ENCODE data around the gene THADA. TPM values are rescaled to one million over a fixed set of nuclear protein-coding genes. Genes with fewer than 3 reads are reported as not detected.
A peak's percentile ranks its signal among the peaks of the same experiment; 100 is the strongest.

The THADA gene
- total RNA-seq, 6 donors from 2014 or later, result 23.6 to 57.5 (median 37.3) TPM

DNA sequence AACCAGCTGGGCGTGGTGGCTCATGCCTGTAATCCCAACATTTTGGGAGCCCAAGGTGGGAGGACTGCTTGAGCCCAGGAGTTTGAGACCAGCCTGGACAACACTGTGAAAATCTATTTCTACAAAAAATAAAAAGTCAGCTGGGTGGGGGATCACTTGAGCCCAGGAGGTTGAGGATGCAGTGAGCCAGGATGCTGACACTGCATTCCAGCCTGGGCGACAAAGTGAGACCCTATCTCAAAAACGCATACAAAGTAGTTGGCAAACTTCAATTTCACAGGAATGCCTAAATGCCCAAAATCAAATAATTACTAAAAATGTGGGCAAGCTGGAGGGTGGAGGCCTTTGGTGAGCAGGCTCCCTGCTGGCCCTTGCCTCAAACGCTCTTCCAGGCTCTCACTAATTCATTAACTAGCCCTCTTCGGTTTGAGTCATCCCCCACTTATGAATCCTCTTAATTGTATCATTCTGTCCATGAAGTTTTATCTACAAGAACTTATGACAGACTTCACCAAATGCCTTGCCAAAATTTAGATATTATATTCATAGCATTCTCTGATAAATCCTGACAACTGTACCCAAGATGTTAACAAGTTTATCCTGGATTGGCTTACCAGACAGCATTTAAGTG, 300.8 kb downstream of the THADA start:
- TF ChIP-seq, protein P1, sequence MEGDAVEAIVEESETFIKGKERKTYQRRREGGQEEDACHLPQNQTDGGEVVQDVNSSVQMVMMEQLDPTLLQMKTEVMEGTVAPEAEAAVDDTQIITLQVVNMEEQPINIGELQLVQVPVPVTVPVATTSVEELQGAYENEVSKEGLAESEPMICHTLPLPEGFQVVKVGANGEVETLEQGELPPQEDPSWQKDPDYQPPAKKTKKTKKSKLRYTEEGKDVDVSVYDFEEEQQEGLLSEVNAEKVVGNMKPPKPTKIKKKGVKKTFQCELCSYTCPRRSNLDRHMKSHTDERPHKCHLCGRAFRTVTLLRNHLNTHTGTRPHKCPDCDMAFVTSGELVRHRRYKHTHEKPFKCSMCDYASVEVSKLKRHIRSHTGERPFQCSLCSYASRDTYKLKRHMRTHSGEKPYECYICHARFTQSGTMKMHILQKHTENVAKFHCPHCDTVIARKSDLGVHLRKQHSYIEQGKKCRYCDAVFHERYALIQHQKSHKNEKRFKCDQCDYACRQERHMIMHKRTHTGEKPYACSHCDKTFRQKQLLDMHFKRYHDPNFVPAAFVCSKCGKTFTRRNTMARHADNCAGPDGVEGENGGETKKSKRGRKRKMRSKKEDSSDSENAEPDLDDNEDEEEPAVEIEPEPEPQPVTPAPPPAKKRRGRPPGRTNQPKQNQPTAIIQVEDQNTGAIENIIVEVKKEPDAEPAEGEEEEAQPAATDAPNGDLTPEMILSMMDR (IDR thresholded peaks at IDR 0.05), result no peak
- no peak for TF ChIP-seq POLR2A (IDR thresholded peaks at IDR 0.05)
- peaks cover 12 to 24% (median 14%) of the 10 kb centered on the region in 4 donors for H3K4me1 ChIP-seq
- peaks cover 0 to 17% (median 5%) of the 10 kb centered on the region in 4 donors for H3K36me3 ChIP-seq
- H3K4me3 ChIP-seq, result no peak overlapping the region
- DNase-seq (no peak), ATAC-seq (ENCODE audit: low FRiP score in 2 of 2) (peak in 1 of 2 donors; percentile 49)
- WGBS, 2 donors, result 90% methylated on average over 5 of the region's 5 CpGs
- H3K27ac ChIP-seq, result peak overlapping the region in 3 of 4 donors; percentile 64 to 77 (median 72)
- H3K27me3 ChIP-seq, result no peaks in the 10 kb centered on the region
- H3K9me3 ChIP-seq, result no peaks in the 10 kb centered on the region

DNA sequence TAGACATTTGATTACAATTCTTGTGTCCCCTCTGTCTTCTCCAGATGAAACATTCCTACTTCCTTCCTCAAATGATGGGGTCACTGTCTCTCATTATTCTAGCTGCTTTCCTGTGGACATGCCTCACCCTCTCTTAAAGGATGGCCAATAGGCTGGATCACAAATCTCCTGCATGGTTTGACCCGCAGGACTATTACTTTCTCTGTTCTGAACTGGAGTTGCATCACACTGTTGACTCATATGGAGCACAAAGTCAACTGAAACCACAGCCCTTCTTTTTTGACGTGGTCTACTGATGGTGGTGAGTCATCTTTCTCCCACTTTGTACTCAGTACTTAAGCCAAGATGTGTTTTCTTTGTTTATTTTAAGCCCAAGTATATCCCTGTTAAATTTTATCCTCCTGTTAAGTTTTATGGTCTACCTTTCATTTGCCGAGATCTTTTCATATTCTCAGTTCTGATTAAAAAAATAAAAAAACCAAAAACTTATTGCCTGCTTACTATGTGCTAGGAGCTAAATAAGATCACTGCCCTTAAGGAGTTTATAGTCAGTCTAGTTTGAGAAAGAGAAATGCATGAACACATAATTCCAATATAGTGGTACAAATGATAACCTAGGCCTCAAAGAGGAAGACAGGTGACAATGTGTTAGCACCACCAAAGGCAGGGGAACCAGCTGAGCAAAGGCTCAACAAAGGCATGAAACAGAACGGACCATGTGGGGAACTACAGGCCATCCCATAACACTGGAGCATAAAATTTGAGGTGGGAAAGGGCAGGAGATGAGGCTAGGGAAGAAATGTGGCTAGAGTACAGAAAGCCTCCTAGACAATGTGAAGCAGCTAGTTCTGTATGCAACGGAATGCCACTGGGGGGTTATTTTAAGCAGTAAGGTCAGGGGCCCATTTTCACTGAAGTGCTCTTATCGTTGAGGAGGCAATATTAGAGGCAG, 301.8 kb downstream of the THADA start:
- Histone ChIP-seq H3K9me3 (no peaks in the 10 kb centered on the region), H3K27me3 (no peaks in the 10 kb centered on the region), H3K36me3 (peaks cover 0 to 17% (median 5%) of the 10 kb centered on the region in 4 donors), H3K27ac (peak overlapping the region; percentile 64 to 77 (median 69)), H3K4me1 (peaks cover 12 to 24% (median 14%) of the 10 kb centered on the region in 4 donors), H3K4me3 (no peak overlapping the region)
- 59 to 62% methylated on average over 6 of the region's 6 CpGs for WGBS, 2 donors
- TF ChIP-seq, protein P1 (IDR thresholded peaks at IDR 0.05), result no peak
- TF ChIP-seq POLR2AphosphoS5 (IDR thresholded peaks at IDR 0.05), result peak; percentile 63 to 90
- peak in 1 of 4 donors; percentile 24 for TF ChIP-seq POLR2A (IDR thresholded peaks at IDR 0.05)
- peak in 3 of 4 donors; percentile 5 to 96 (median 7) for TF ChIP-seq EP300 (IDR thresholded peaks at IDR 0.05)
- ATAC-seq (ENCODE audit: low FRiP score in 2 of 2) (peak; percentile 80 to 96), DNase-seq (peak in 1 of 2 donors; percentile 70)

DNA sequence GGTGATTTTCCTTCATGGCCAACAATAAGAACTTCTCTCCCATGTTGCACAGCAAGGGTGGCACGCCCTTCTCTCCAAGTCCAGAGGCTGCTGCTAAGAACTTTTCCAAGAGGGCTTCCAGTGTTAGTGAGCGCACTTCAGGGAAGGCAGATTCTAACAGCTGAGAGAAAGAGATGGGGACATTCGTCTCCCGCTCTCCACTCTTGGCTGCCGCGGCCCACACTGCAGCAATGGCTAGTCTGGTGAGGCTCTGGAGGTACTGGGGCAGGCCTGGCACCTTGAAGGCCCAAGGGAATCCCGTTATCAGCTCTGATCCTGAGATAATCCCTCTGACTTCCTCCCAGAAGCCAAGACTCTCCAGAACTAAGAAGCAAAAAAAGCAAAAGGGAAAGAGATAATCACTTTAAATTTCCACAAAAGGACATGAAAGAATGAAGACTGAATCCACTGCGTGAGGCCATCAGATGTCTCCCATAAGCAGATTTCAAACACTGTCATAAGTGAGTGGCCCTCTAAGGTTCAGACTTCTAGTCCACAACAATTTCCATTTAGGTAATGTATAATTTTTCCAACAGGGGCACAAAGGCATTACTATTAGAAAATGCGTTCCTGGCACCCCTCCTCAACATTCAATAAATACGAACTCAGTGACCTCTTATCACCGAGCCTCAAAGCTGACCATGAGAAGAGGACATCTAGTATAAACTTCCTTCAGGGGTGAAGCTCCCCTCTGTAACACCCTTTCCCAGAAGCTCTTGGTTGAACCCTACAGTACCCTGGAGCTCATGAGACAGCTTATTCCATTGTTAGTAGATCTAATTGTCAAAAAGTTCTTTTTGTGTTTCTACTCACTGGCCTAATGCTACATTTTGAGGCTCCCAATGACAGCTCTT, 302.7 kb downstream of the THADA start:
- H3K27ac ChIP-seq, result peak overlapping the region; percentile 58 to 77 (median 65)
- H3K27me3 ChIP-seq, result no peaks in the 10 kb centered on the region
- H3K36me3 ChIP-seq, result peaks cover 0 to 17% (median 5%) of the 10 kb centered on the region in 4 donors
- DNase-seq (no peak), ATAC-seq (ENCODE audit: low FRiP score in 2 of 2) (no peak)
- TF ChIP-seq POLR2A (IDR thresholded peaks at IDR 0.05) (no peak), POLR2AphosphoS5 (IDR thresholded peaks at IDR 0.05) (no peak), EP300 (IDR thresholded peaks at IDR 0.05) (no peak)
- TF ChIP-seq, protein P1 (IDR thresholded peaks at IDR 0.05), result no peak
- H3K9me3 ChIP-seq, result no peaks in the 10 kb centered on the region
- H3K4me1 ChIP-seq, result peaks cover 14 to 24% (median 17%) of the 10 kb centered on the region in 4 donors
- H3K4me3 ChIP-seq, result no peak overlapping the region
- 87 to 94% methylated on average over 11 of the region's 11 CpGs for WGBS, 2 donors

DNA sequence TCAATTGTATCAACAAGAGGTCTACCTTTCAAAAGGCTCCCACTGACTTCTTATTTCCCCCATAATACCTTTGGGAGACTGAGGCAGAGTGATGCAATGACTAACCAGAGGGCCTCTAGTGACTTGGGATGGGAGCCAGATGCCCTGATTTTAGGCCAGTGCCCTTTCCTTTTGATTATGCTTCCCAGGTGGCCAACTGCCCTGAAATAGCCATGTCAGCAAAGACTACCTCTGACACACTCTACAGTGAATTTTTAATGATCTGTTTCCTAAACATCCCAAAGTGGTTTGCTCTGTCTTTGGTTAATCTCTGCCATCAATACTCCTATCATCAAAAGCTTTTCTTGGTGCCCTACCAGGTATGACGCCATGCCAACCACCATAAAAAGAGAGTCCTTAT, 303.5 kb downstream of the THADA start:
- no peak for ATAC-seq (ENCODE audit: low FRiP score in 2 of 2)
- no peak overlapping the region for H3K27ac ChIP-seq

More for the DNA sequence above, 303.5 kb downstream of the THADA start:
- peaks cover 0 to 17% (median 5%) of the 10 kb centered on the region in 4 donors for H3K36me3 ChIP-seq
- H3K4me1 ChIP-seq, result peaks cover 14 to 24% (median 18%) of the 10 kb centered on the region in 4 donors
- TF ChIP-seq, protein P1 (IDR thresholded peaks at IDR 0.05), result no peak
- no peak for TF ChIP-seq EP300 (IDR thresholded peaks at IDR 0.05)
- no peak for TF ChIP-seq POLR2AphosphoS5 (IDR thresholded peaks at IDR 0.05)
- TF ChIP-seq POLR2A (IDR thresholded peaks at IDR 0.05), result no peak
- no peak for DNase-seq
- H3K27me3 ChIP-seq, result no peaks in the 10 kb centered on the region
- WGBS, 2 donors, result 100% methylated on average over 1 of the region's 1 CpG
- no peaks in the 10 kb centered on the region for H3K9me3 ChIP-seq
- no peak overlapping the region for H3K4me3 ChIP-seq

Measured in upper lobe of left lung (tissue), 6 donors.